ENCODE measurements around the gene ANKRD27.
"Not testable (repeated sequence)": the region's sequence is repeated elsewhere in the genome, so short reads cannot be mapped to it uniquely, and the experiment has no call there.

ANKRD27 gene

GRCh38 chr19:32674931-32675719 is at the start of gene ANKRD27:
Gene ANKRD27 (minus strand): TSS chr19:32675180. CDS start chr19:32659015, 16,165 bp downstream.
- Mint-ChIP-seq H3K36me3 (ENCODE audit: low read depth) (peaks cover 2% of the 10 kb centered on the region), H3K9me3 (no peaks in the 10 kb centered on the region), H3K4me1 (ENCODE audit: low read depth) (peaks cover 35% of the 10 kb centered on the region), H3K27me3 (peaks cover 12% of the 10 kb centered on the region), H3K27ac (peak within 1 kb of the TSS; percentile 91), H3K4me3 (peak within 1 kb of the TSS; percentile 91)

GRCh38 chr19:32720936-32721250 is 45.9 kb upstream of the ANKRD27 start:
- H3K9me3 Mint-ChIP-seq: no peaks in the 10 kb centered on the region
- no peak overlapping the region for H3K27ac Mint-ChIP-seq
- H3K4me1 Mint-ChIP-seq (ENCODE audit: low read depth): no peaks in the 10 kb centered on the region
- peaks cover 4% of the 10 kb centered on the region for H3K36me3 Mint-ChIP-seq (ENCODE audit: low read depth)
- H3K4me3 Mint-ChIP-seq: no peak overlapping the region
- H3K27me3 Mint-ChIP-seq: no peaks in the 10 kb centered on the region

DNA sequence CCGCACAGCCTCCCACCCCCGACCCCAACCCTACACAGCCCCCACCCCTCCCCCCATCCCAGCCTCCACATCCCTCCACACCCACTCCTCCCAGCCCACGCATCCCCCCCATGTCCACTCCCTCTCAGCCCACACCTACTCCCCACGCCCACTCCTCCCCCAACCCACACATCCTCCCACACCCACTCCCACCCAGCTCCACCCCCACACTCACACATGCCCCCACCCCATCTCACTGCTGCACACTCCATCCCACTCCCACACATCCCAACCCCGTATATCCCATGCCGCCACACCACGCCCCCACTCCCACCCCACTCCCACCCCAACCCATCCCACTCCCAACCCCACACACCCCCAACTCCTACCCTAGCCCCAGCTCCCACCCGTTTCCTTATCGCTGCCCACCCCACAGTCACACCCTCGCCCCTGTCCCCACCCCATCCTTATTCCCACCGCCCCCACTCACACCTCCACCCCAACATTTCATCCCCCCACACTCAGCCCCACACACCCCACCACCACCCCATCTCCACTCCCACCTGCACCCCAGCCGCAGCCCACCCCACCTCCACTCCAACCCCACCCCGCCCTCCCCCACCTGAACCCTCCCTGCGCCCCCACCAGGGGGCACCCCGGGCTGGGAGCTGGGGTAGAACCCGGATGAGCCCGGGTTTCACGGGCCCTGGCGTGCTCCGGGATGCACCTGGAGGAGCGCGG is 45.4 kb upstream of the ANKRD27 start:
- Mint-ChIP-seq H3K4me1 (ENCODE audit: low read depth) (no peaks in the 10 kb centered on the region), H3K27ac (no peak overlapping the region), H3K4me3 (no peak overlapping the region), H3K36me3 (ENCODE audit: low read depth) (peaks cover 5% of the 10 kb centered on the region), H3K9me3 (no peaks in the 10 kb centered on the region), H3K27me3 (no peaks in the 10 kb centered on the region)

DNA sequence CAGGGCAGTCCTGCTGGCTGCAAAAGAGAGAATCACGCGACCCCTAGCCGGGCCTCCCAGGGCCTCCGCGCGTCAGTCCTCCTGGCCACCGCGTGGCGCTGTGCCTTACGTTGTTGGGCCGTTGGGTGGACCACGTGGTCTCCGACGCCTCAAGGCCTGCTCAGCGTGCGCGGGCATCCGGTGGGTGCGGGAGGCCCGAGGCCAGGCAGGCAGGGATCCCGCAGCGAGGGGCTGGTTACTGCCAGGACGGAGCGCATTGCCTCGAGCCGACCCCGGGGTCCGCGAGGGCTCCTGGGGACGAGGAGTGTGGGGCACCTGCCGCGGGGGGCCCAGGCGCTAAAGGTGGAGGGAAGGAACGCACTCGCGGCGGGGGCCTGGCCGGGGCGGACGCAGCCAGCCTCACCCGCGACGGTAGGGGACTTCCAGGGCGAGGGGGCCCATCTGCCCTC is 44.7 kb upstream of the ANKRD27 start, which contains the start of gene TDRD12:
Gene TDRD12 (plus strand): TSS at position 157 of the 449 bp plus-strand sequence. CDS start 306 bp downstream, outside the sequence.
- Mint-ChIP-seq H3K27ac (no peak within 1 kb of the TSS), H3K4me3 (no peak within 1 kb of the TSS), H3K9me3 (no peaks in the 10 kb centered on the region), H3K4me1 (ENCODE audit: low read depth) (no peaks in the 10 kb centered on the region), H3K36me3 (ENCODE audit: low read depth) (peaks cover 13% of the 10 kb centered on the region), H3K27me3 (no peaks in the 10 kb centered on the region)

DNA sequence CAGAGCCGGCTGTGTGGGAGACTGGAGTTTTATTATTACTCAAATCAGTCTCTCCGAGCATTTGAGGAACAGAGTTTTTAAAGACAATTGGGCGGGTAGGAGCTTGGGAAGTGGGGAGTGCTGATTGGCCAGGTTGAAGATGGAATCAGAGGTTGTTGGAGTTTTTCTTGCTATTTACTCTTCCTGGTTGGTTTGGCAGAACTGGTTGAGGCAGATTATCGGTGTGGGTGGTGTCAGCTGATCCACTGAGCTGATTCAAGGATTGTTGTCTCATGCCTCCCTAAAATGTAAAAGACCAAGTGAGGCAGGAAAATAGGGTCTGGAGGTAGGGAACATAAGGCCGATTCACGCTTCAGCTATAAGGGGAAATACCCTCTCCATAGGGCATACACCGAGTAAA is 43.3 kb upstream of the ANKRD27 start:
- Mint-ChIP-seq H3K9me3 (no peaks in the 10 kb centered on the region), H3K27me3 (no peaks in the 10 kb centered on the region), H3K27ac (no peak overlapping the region), H3K36me3 (ENCODE audit: low read depth) (peaks cover 23% of the 10 kb centered on the region), H3K4me1 (ENCODE audit: low read depth) (no peaks in the 10 kb centered on the region), H3K4me3 (no peak overlapping the region)

- no peak overlapping the region for H3K27ac Mint-ChIP-seq
Observed at GRCh38 chr19:32717496-32717895, 42.5 kb upstream of the ANKRD27 start.

DNA sequence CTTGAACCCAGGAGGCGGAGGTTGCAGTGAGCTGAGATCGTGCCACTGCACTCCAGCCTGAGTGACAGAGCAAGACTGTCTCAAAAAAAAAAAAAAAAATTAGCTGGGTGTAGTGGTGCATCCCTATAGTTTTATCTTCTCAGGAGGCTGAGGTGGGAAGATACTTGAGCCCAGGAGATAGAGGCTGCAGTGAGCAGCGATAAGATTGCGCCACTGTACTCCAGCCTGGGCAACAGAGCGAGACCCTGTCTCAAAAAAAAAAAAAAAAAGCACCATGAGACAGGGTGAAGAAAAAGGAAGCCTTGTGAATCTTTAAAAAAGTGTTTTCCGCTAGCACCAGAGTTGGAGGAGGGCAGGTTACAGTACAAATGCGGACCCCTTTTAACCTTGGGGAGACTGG is 41.2 kb upstream of the ANKRD27 start:
- H3K27ac Mint-ChIP-seq; H3K4me3 Mint-ChIP-seq; H3K4me1 Mint-ChIP-seq (ENCODE audit: low read depth); H3K9me3 Mint-ChIP-seq; H3K27me3 Mint-ChIP-seq: not testable (repeated sequence)
- H3K36me3 Mint-ChIP-seq (ENCODE audit: low read depth): peaks cover 30% of the 10 kb centered on the region

More at GRCh38 chr19:32717496-32717895, 42.5 kb upstream of the ANKRD27 start:
- no peaks in the 10 kb centered on the region for H3K9me3 Mint-ChIP-seq
- no peak overlapping the region for H3K4me3 Mint-ChIP-seq
- H3K36me3 Mint-ChIP-seq (ENCODE audit: low read depth): peaks cover 28% of the 10 kb centered on the region
- no peaks in the 10 kb centered on the region for H3K27me3 Mint-ChIP-seq
- H3K4me1 Mint-ChIP-seq (ENCODE audit: low read depth): no peaks in the 10 kb centered on the region

DNA sequence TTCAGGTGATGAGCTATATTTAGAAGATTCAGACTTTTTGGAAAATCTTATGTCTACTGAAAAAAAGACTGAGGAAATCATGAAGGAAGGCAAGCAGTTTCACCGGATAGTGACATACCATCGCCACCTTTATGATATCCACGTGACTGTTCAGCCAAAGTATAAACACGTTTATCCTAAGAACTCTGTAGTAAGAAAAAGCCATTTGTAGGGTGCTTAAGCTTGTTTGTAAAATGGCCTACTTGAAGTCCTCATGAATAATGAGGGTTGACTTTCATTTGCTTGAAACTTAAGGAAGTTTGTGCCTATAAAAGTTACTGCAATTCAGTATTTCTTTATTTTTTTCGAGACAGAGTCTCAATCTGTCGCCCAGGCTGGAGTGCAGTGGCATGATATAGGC is 36.8 kb upstream of the ANKRD27 start:
- Mint-ChIP-seq H3K4me1 (ENCODE audit: low read depth) (peaks cover 20% of the 10 kb centered on the region), H3K36me3 (ENCODE audit: low read depth) (peaks cover 48% of the 10 kb centered on the region)

DNA sequence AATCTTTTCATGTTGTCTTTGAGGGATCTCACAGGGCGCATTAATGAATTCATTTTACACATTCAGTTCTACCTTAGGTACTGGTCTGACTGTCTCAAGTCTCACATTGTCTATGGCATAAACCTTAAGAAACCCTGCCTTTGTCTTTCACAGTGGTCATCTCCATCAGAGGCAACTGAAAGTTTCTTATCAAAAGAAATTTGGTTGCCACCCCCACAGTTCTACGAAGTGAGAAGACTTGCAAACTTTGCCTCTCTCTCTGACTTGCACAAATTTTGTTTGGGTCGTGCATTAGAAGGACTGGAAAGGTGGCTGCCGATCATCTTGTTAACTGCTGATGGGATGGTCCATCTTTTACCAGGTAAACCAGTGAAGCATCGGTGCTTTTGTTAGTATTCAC is 34.1 kb upstream of the ANKRD27 start:
- Mint-ChIP-seq H3K27ac (peak overlapping the region; percentile 15), H3K27me3 (no peaks in the 10 kb centered on the region), H3K4me1 (ENCODE audit: low read depth) (peaks cover 24% of the 10 kb centered on the region), H3K36me3 (ENCODE audit: low read depth) (peaks cover 56% of the 10 kb centered on the region), H3K9me3 (peaks cover under 1% of the 10 kb centered on the region), H3K4me3 (no peak overlapping the region)

More for the DNA sequence above, 36.8 kb upstream of the ANKRD27 start:
- Mint-ChIP-seq H3K27me3 (no peaks in the 10 kb centered on the region), H3K9me3 (no peaks in the 10 kb centered on the region), H3K27ac (no peak overlapping the region), H3K4me3 (no peak overlapping the region)

- peaks cover 24% of the 10 kb centered on the region for H3K4me1 Mint-ChIP-seq (ENCODE audit: low read depth)
- no peaks in the 10 kb centered on the region for H3K27me3 Mint-ChIP-seq
- H3K27ac Mint-ChIP-seq: peak overlapping the region; percentile 15
- peaks cover 3% of the 10 kb centered on the region for H3K9me3 Mint-ChIP-seq
- H3K4me3 Mint-ChIP-seq: no peak overlapping the region
- peaks cover 54% of the 10 kb centered on the region for H3K36me3 Mint-ChIP-seq (ENCODE audit: low read depth)
Observed at GRCh38 chr19:32708457-32708856, 33.5 kb upstream of the ANKRD27 start.

GRCh38 chr19:32704006-32704405 is 29.0 kb upstream of the ANKRD27 start:
- H3K27ac Mint-ChIP-seq, H3K4me3 Mint-ChIP-seq, H3K9me3 Mint-ChIP-seq, H3K27me3 Mint-ChIP-seq: not testable (repeated sequence)
- Mint-ChIP-seq H3K4me1 (ENCODE audit: low read depth) (peaks cover 30% of the 10 kb centered on the region), H3K36me3 (ENCODE audit: low read depth) (peaks cover 76% of the 10 kb centered on the region)

- Mint-ChIP-seq H3K36me3 (ENCODE audit: low read depth) (peaks cover 84% of the 10 kb centered on the region), H3K27ac (no peak overlapping the region), H3K27me3 (no peaks in the 10 kb centered on the region)
Observed at GRCh38 chr19:32702010-32702409, 27.0 kb upstream of the ANKRD27 start.

GRCh38 chr19:32700129-32700528 is 25.1 kb upstream of the ANKRD27 start:
- H3K27ac Mint-ChIP-seq, H3K9me3 Mint-ChIP-seq, H3K27me3 Mint-ChIP-seq, H3K4me3 Mint-ChIP-seq: not testable (repeated sequence)
- Mint-ChIP-seq H3K36me3 (ENCODE audit: low read depth) (peaks cover 83% of the 10 kb centered on the region), H3K4me1 (ENCODE audit: low read depth) (peaks cover 45% of the 10 kb centered on the region)

More at GRCh38 chr19:32702010-32702409, 27.0 kb upstream of the ANKRD27 start:
- peaks cover 29% of the 10 kb centered on the region for H3K4me1 Mint-ChIP-seq (ENCODE audit: low read depth)
- H3K4me3 Mint-ChIP-seq: no peak overlapping the region
- peaks cover 7% of the 10 kb centered on the region for H3K9me3 Mint-ChIP-seq

GRCh38 chr19:32696771-32697170 is 21.8 kb upstream of the ANKRD27 start:
- H3K4me1 Mint-ChIP-seq (ENCODE audit: low read depth): peaks cover 65% of the 10 kb centered on the region
- H3K27me3 Mint-ChIP-seq, H3K9me3 Mint-ChIP-seq, H3K4me3 Mint-ChIP-seq: not testable (repeated sequence)
- H3K27ac Mint-ChIP-seq: peak overlapping the region; percentile 66
- H3K36me3 Mint-ChIP-seq (ENCODE audit: low read depth): peaks cover 74% of the 10 kb centered on the region

- H3K36me3 Mint-ChIP-seq (ENCODE audit: low read depth): peaks cover 72% of the 10 kb centered on the region
- H3K27ac Mint-ChIP-seq: peak overlapping the region; percentile 65
- H3K4me1 Mint-ChIP-seq (ENCODE audit: low read depth): peaks cover 69% of the 10 kb centered on the region
- not testable (repeated sequence) for H3K27me3 Mint-ChIP-seq, H3K9me3 Mint-ChIP-seq
- H3K4me3 Mint-ChIP-seq: peak overlapping the region; percentile 73
Observed at GRCh38 chr19:32695506-32695905, 20.5 kb upstream of the ANKRD27 start.
